GM18520 (cell line): Measurements from ENCODE around the gene SLC5A5.
"Not testable (repeated sequence)": the region's sequence is repeated elsewhere in the genome, so short reads cannot be mapped to it uniquely, and the experiment has no call there.

Source experiments
- ATAC-seq: cut with Tn5 transposase; IDR thresholded peaks from one replicate; pipeline ENCODE4 v1.9.1; 2021; ENCODE audit not compliant: unreplicated experiment

The SLC5A5 gene

GRCh38 chr19:17869114-17869608 is 2.6 kb upstream of the SLC5A5 start:
- ATAC-seq = no peak

DNA sequence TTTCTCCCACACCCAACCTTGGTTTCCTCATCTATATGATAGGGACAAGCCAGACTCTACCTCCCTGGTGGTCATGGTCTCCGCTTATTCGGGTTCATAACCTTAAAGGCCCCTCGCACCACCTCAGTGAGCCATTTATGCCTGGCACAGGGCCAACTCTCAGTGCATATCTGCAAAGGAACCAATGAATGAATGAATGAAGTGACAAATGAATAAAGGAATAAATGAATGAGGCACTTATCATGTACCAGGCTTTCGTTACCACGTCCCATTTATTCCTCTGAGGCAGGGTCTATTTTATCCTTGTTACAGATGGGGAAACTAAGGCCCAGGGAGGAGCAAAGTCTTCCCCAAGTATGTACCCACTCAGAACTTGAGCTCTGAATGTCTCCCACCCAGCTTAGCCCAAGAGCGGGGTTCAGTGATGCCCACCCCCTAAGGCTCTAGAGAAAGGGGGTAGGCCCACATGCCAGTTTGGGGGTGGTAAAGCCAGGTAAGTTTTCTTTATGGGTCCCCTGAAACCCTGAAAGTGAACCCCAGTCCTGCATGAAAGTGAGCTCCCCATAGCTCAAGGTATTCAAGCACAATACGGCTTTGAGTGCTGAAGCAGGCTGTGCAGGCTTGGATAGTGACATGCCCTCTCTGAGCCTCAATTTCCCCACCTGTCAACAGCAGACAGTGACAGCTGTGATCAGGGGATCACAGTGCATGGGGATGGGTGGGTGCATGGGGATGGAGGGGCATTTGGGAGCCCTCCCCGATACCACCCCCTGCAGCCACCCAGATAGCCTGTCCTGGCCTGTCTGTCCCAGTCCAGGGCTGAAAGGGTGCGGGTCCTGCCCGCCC is 490 bp upstream of the SLC5A5 start:
- no peak for ATAC-seq

DNA sequence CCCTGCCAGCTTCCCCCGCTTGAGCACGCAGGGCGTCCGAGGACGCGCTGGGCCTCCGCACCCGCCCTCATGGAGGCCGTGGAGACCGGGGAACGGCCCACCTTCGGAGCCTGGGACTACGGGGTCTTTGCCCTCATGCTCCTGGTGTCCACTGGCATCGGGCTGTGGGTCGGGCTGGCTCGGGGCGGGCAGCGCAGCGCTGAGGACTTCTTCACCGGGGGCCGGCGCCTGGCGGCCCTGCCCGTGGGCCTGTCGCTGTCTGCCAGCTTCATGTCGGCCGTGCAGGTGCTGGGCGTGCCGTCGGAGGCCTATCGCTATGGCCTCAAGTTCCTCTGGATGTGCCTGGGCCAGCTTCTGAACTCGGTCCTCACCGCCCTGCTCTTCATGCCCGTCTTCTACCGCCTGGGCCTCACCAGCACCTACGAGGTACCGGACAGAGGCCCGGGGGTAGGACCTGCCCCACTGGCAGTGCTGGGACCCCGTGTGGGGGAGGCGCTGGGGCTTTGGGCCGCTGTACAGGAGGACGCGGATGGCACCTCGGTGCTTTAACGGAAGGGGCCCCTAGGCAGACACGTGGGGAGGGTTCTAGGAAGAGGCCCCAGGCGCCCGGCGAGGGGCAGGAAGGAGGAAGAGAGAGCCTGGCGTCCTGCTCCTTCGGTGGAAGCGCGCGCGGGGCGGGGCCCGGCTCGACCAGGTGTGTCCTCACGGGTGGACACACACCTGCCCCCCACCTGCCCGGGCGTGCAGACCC is 681 bp downstream of the SLC5A5 start:
- no peak for ATAC-seq

- no peak for ATAC-seq
Measured at GRCh38 chr19:17873786-17874757, 2.3 kb downstream of the SLC5A5 start.

DNA sequence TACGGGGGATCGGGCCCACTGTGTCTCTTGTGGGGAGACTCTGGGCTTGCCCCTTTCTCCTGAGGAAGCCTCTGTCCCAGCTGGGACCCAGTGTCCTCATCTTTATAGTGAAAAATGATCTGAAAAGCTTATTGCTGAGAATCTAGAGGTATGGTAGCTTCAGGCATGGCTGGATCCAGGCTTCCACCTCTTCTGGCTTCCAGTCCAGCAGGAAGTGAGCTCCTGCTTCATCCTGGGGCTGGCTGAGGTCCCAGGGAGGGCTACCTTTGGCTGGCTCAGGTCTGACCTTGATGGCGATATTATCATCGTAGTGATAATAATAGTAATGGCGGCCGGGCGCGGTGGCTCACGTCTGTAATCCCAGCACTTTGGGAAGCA is 3.0 kb downstream of the SLC5A5 start:
- no peak for ATAC-seq

DNA sequence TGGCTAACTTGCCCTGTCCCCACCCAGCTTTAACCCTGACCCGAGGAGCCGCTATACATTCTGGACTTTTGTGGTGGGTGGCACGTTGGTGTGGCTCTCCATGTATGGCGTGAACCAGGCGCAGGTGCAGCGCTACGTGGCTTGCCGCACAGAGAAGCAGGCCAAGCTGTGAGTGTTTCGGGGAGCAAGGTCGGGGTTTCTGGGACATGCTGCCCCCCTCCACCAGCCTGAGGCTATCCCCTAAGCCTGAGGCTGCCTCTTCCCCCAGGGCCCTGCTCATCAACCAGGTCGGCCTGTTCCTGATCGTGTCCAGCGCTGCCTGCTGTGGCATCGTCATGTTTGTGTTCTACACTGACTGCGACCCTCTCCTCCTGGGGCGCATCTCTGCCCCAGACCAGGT is 6.0 kb downstream of the SLC5A5 start:
- no peak for ATAC-seq

DNA sequence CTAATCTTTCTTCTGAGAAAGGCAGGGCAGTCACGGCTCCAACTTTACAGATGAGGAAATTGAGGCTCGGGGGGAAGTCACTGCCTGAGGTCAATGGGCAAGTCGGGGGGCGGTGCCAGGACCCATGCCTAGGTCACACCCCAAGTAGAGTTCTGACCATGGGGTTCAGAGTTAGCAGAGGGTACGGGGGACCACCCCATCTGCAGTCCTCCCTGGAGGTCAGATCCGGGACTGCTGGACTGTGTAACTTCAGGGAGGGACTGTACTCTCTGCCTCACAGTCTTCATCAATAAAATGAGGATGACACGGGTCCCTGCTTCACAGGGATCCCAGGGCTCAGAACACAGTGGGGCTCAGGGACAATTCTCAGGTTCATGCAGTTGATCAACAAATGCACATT is 7.7 kb downstream of the SLC5A5 start:
- ATAC-seq = no peak

DNA sequence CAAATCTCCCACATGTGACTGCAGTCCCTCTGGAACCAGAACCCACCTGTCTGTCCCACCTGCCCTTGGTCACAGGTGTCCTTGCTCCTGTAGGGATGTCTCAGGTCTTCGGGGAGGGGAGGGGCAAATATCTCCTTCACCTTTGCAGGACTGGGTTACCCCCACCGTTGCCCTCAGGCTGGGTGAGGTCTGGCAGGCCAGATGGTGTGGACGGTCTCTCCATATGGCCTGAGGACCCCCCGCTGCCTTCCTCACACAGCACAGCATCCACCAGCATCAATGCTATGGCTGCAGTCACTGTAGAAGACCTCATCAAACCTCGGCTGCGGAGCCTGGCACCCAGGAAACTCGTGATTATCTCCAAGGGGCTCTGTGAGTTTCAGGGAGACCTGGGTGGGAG is 10.0 kb downstream of the SLC5A5 start:
- ATAC-seq = no peak

DNA sequence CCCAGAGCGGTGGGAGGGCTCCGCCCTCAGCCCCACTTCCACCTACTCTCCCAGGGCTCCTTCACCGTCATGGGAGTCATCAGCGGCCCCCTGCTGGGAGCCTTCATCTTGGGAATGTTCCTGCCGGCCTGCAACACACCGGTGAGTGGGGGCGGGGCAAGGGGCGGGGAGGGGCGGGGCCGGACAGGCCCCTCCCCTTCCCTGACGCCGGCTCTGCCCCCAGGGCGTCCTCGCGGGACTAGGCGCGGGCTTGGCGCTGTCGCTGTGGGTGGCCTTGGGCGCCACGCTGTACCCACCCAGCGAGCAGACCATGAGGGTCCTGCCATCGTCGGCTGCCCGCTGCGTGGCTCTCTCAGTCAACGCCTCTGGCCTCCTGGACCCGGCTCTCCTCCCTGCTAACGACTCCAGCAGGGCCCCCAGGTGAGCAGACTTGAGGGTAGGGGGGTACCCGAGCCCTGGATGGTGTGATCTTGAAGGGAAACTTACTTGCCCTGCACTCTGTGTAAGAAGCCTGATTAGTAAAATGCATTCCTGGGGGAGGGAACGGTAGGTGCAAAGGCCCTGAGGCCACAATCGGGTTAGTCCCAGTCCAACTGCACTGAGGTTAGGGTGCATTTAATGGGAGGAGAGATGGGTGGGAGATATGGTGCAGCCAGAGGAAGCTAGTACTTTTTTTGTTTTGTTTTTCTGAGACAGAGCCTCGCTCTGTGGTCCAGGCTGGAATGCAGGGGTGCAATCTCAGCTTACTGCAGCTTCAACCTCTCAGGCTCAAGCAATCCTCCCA is 12.1 kb downstream of the SLC5A5 start:
- no peak for ATAC-seq

GRCh38 chr19:17886515-17886914 is 14.8 kb downstream of the SLC5A5 start:
- ATAC-seq = no peak

- not testable (repeated sequence) for ATAC-seq
Measured at GRCh38 chr19:17887221-17887620, 15.5 kb downstream of the SLC5A5 start.

- no peak for ATAC-seq
Measured at GRCh38 chr19:17888260-17888659, 16.5 kb downstream of the SLC5A5 start.

GRCh38 chr19:17889609-17890214 is 18.0 kb downstream of the SLC5A5 start:
- ATAC-seq = no peak

- no peak for ATAC-seq
Measured at GRCh38 chr19:17893766-17894165, 22.0 kb downstream of the SLC5A5 start.

- no peak for ATAC-seq
Measured at GRCh38 chr19:17902701-17903100, 31.0 kb downstream of the SLC5A5 start.

GRCh38 chr19:17908244-17908643 is 36.5 kb downstream of the SLC5A5 start:
- ATAC-seq = no peak

GRCh38 chr19:17909003-17909732 is 37.4 kb downstream of the SLC5A5 start:
- ATAC-seq = no peak

DNA sequence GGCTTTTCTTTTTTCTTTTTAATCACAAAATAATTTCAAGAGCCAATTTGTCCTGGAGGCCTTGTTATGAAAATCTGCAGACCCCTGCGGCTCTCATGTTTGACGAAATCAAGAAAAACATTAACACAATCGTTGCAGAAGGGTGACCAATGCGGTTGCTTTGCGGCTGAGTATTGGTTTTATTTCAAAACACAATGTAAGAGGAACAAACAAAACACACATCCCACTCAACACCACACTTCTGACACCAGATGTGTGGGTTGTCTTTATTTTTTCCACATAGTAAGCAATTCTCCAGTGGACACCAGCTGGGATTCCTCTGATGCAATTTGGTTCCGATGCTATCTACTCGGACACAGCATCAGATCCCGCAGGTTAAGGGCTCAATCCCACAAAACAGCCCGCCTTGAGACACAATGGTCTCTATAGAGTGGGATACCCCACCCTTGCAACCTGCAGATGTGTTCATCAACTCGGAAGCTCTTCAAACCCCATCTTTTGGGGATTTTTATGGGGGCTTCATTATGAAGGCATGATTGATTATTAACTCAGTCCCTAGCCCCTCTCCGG is 39.1 kb downstream of the SLC5A5 start:
- no peak for ATAC-seq
